Effector memory CD8-positive, alpha-beta T cell (primary cell): ENCODE measurements around the gene TRUB2.
A peak's percentile ranks its signal among the peaks of the same experiment; 100 is the strongest.

Experiments used
- ATAC-seq: fragments of 150-1000 bp; cut with Tn5 transposase; replicated peaks from 2 replicates; pipeline ENCODE4 v1.10.0; 2021; ENCODE audit warnings: mild to moderate bottlenecking, moderate library complexity
- DNase-seq, 3 experiments: peaks; one replicate each; pipeline ENCODE4 v3.0.0; 2021
- H3K27ac Mint-ChIP-seq, 2 donors: one replicate each; pipeline ENCODE4 v1.8.0; 2022; ENCODE audit warnings: mild to moderate bottlenecking in 2 of 2, mixed read lengths in 2 of 2, moderate library complexity in 2 of 2
- H3K27me3 Mint-ChIP-seq, 2 donors: one replicate each; pipeline ENCODE4 v1.8.0; 2022; ENCODE audit warnings: mixed read lengths in 2 of 2
- H3K36me3 Mint-ChIP-seq: one replicate; pipeline ENCODE4 v1.8.0; 2022; ENCODE audit warnings: mild to moderate bottlenecking, moderate library complexity, mixed read lengths; ENCODE audit not compliant: insufficient read depth
- H3K4me1 Mint-ChIP-seq, 2 donors: one replicate each; pipeline ENCODE4 v1.8.0; 2022; ENCODE audit warnings: low read depth in 2 of 2, mixed read lengths in 2 of 2
- H3K4me3 Mint-ChIP-seq, 2 donors: one replicate each; pipeline ENCODE4 v1.8.0; 2022; ENCODE audit warnings: mild to moderate bottlenecking in 2 of 2, mixed read lengths in 2 of 2, moderate library complexity in 2 of 2
- H3K9me3 Mint-ChIP-seq, 2 donors: one replicate each; pipeline ENCODE4 v1.8.0; 2022; ENCODE audit warnings: mixed read lengths in 2 of 2

Gene TRUB2

GRCh38 chr9:128335914-128336313 lies 13.7 kb upstream of the TRUB2 start:
- peaks cover 12% of the 10 kb centered on the region for H3K36me3 Mint-ChIP-seq
- no peaks in the 10 kb centered on the region for H3K27me3 Mint-ChIP-seq
- ATAC-seq = no peak
- H3K27ac Mint-ChIP-seq = no peak overlapping the region
- DNase-seq = no peak
- H3K4me1 Mint-ChIP-seq = no peaks in the 10 kb centered on the region
- H3K4me3 Mint-ChIP-seq = no peak overlapping the region
- no peaks in the 10 kb centered on the region for H3K9me3 Mint-ChIP-seq

- Mint-ChIP-seq H3K27me3 (no peaks in the 10 kb centered on the region), H3K4me1 (no peaks in the 10 kb centered on the region), H3K4me3 (no peak overlapping the region), H3K9me3 (no peaks in the 10 kb centered on the region), H3K27ac (no peak overlapping the region), H3K36me3 (peaks cover 11% of the 10 kb centered on the region)
- ATAC-seq = no peak
- DNase-seq = no peak
Observed at GRCh38 chr9:128335161-128335560, 12.9 kb upstream of the TRUB2 start.

GRCh38 chr9:128333451-128333869 lies 11.2 kb upstream of the TRUB2 start:
- ATAC-seq = no peak
- Mint-ChIP-seq H3K4me1 (no peaks in the 10 kb centered on the region), H3K9me3 (no peaks in the 10 kb centered on the region), H3K27me3 (no peaks in the 10 kb centered on the region), H3K27ac (peak overlapping the region in 1 of 2 donors; percentile 18), H3K4me3 (no peak overlapping the region), H3K36me3 (peaks cover 9% of the 10 kb centered on the region)
- DNase-seq = no peak

GRCh38 chr9:128325629-128326028 lies 3.4 kb upstream of the TRUB2 start:
- Mint-ChIP-seq H3K4me3 (no peak overlapping the region), H3K4me1 (peaks cover 17% of the 10 kb centered on the region in 2 donors), H3K27ac (peak overlapping the region in 1 of 2 donors; percentile 25), H3K9me3 (no peaks in the 10 kb centered on the region), H3K36me3 (peaks cover 20% of the 10 kb centered on the region), H3K27me3 (no peaks in the 10 kb centered on the region)
- no peak for ATAC-seq
- no peak for DNase-seq

- no peaks in the 10 kb centered on the region for H3K9me3 Mint-ChIP-seq
- H3K4me3 Mint-ChIP-seq = peak overlapping the region; percentile 91 to 95
- H3K36me3 Mint-ChIP-seq = peaks cover 24% of the 10 kb centered on the region
- peak overlapping the region in 1 of 2 donors; percentile 64 for H3K27ac Mint-ChIP-seq
- ATAC-seq = no peak
- H3K27me3 Mint-ChIP-seq = no peaks in the 10 kb centered on the region
- H3K4me1 Mint-ChIP-seq = peaks cover 17% of the 10 kb centered on the region in 2 donors
- DNase-seq = no peak
Observed at GRCh38 chr9:128324401-128324800, 2.2 kb upstream of the TRUB2 start.

GRCh38 chr9:128323791-128324190 lies 1.5 kb upstream of the TRUB2 start:
- peak overlapping the region; percentile 91 to 95 for H3K4me3 Mint-ChIP-seq
- H3K9me3 Mint-ChIP-seq = no peaks in the 10 kb centered on the region
- H3K27me3 Mint-ChIP-seq = no peaks in the 10 kb centered on the region
- DNase-seq (no peak), ATAC-seq (no peak)
- peak overlapping the region; percentile 95 to 96 for H3K27ac Mint-ChIP-seq
- peaks cover 24% of the 10 kb centered on the region for H3K36me3 Mint-ChIP-seq
- peaks cover 17% of the 10 kb centered on the region in 2 donors for H3K4me1 Mint-ChIP-seq

GRCh38 chr9:128323212-128323730 lies 1.0 kb upstream of the TRUB2 start:
- Mint-ChIP-seq H3K27me3 (no peaks in the 10 kb centered on the region), H3K4me1 (peaks cover 17% of the 10 kb centered on the region in 2 donors), H3K9me3 (no peaks in the 10 kb centered on the region), H3K27ac (peak overlapping the region; percentile 95 to 96), H3K36me3 (peaks cover 24% of the 10 kb centered on the region), H3K4me3 (peak overlapping the region; percentile 91 to 95)
- DNase-seq (no peak), ATAC-seq (peak; percentile 2)

GRCh38 chr9:128321879-128322403 lies 306 bp downstream of the TRUB2 start:
- ATAC-seq = no peak
- Mint-ChIP-seq H3K9me3 (no peaks in the 10 kb centered on the region), H3K27ac (peak overlapping the region; percentile 95 to 96), H3K4me3 (peak overlapping the region; percentile 91 to 95), H3K27me3 (no peaks in the 10 kb centered on the region), H3K4me1 (peaks cover 17% of the 10 kb centered on the region in 2 donors), H3K36me3 (peaks cover 31% of the 10 kb centered on the region)
- DNase-seq = no peak

GRCh38 chr9:128321343-128321742 lies 904 bp downstream of the TRUB2 start:
- Mint-ChIP-seq H3K9me3 (no peaks in the 10 kb centered on the region), H3K27ac (peak overlapping the region; percentile 95 to 96), H3K4me1 (peaks cover 17% of the 10 kb centered on the region in 2 donors), H3K27me3 (no peaks in the 10 kb centered on the region), H3K4me3 (peak overlapping the region; percentile 91 to 95), H3K36me3 (peaks cover 37% of the 10 kb centered on the region)
- ATAC-seq = no peak
- DNase-seq = no peak

- ATAC-seq = no peak
- Mint-ChIP-seq H3K27me3 (no peaks in the 10 kb centered on the region), H3K4me1 (peaks cover 0 to 4% of the 10 kb centered on the region in 2 donors), H3K9me3 (no peaks in the 10 kb centered on the region), H3K27ac (peak overlapping the region in 1 of 2 donors; percentile 39), H3K36me3 (peaks cover 45% of the 10 kb centered on the region), H3K4me3 (no peak overlapping the region)
- DNase-seq = no peak
Observed at GRCh38 chr9:128317629-128318028, 4.6 kb downstream of the TRUB2 start.

GRCh38 chr9:128316421-128316820 lies 5.8 kb downstream of the TRUB2 start:
- peaks cover 49% of the 10 kb centered on the region for H3K36me3 Mint-ChIP-seq
- no peaks in the 10 kb centered on the region for H3K27me3 Mint-ChIP-seq
- no peaks in the 10 kb centered on the region for H3K4me1 Mint-ChIP-seq
- no peaks in the 10 kb centered on the region for H3K9me3 Mint-ChIP-seq
- H3K27ac Mint-ChIP-seq = peak overlapping the region in 1 of 2 donors; percentile 39
- H3K4me3 Mint-ChIP-seq = no peak overlapping the region
- ATAC-seq (no peak), DNase-seq (no peak)

GRCh38 chr9:128314697-128315096 lies 7.5 kb downstream of the TRUB2 start:
- peaks cover 48% of the 10 kb centered on the region for H3K36me3 Mint-ChIP-seq
- DNase-seq (no peak), ATAC-seq (no peak)
- no peaks in the 10 kb centered on the region for H3K27me3 Mint-ChIP-seq
- no peak overlapping the region for H3K4me3 Mint-ChIP-seq
- no peaks in the 10 kb centered on the region for H3K4me1 Mint-ChIP-seq
- H3K9me3 Mint-ChIP-seq = no peaks in the 10 kb centered on the region
- H3K27ac Mint-ChIP-seq = no peak overlapping the region

- Mint-ChIP-seq H3K4me3 (no peak overlapping the region), H3K9me3 (no peaks in the 10 kb centered on the region), H3K27ac (no peak overlapping the region), H3K27me3 (no peaks in the 10 kb centered on the region), H3K36me3 (peaks cover 45% of the 10 kb centered on the region), H3K4me1 (no peaks in the 10 kb centered on the region)
- DNase-seq = no peak
- no peak for ATAC-seq
Observed at GRCh38 chr9:128310461-128310860, 11.8 kb downstream of the TRUB2 start.

- DNase-seq = no peak
- no peak overlapping the region for H3K27ac Mint-ChIP-seq
Observed at GRCh38 chr9:128309551-128309950, 12.7 kb downstream of the TRUB2 start.

More at GRCh38 chr9:128309551-128309950, 12.7 kb downstream of the TRUB2 start:
- Mint-ChIP-seq H3K36me3 (peaks cover 45% of the 10 kb centered on the region), H3K9me3 (no peaks in the 10 kb centered on the region), H3K27me3 (no peaks in the 10 kb centered on the region), H3K4me1 (no peaks in the 10 kb centered on the region), H3K4me3 (no peak overlapping the region)
- no peak for ATAC-seq
